ENCODE results near the gene NEMP2.

DNA sequence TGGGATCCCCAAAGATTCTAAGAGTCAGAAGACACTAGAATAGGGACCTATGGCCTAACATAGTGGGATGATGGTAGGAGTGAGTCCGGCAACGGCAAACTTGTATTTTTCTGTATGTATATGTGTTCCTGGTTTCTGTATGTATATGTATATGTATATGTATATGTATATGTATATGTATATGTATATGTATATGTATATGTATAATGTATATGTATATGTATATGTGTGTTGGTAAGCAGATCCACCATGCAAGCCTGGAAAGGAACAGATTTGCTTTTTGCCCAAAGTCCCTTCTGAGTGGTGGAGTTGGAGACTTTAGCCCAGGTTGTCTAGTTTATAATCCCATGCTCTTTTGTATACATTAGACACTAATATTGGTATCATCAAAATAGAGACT, 79.7 kb downstream of the NEMP2 start:
- TF ChIP-seq EZH2 (IDR thresholded peaks at IDR 0.05; ENCODE audit: low read depth, low read length, severe bottlenecking) (no peak), HDAC6 (IDR thresholded peaks at IDR 0.05; ENCODE audit: low read depth, low read length) (no peak), NRF1 (IDR thresholded peaks at IDR 0.05; ENCODE audit: low read depth, low read length) (no peak)

Measured in H1 (cell line).